SK-N-MC (cell line): ENCODE results near the gene KRT20.

ENCODE experiments used
- EZH2 ChIP-seq: fragments of 200-600 bp; sonication (generic); IDR thresholded peaks from one replicate; pipeline ENCODE4 v1.6.1; 2017; ENCODE audit warnings: antibody characterized with exemption
- POLR2AphosphoS5 ChIP-seq: IDR thresholded peaks from 2 replicates; pipeline ENCODE4 v1.6.1; 2012; ENCODE audit warnings: mild to moderate bottlenecking, low read depth, low read length, borderline replicate concordance

GRCh38 chr17:40914075-40914855 is 29.2 kb upstream of the KRT20 start:
- TF ChIP-seq EZH2 (no peak), POLR2AphosphoS5 (no peak)
